Activated naive CD4-positive, alpha-beta T cell treated with anti-CD3 and anti-CD28 coated beads, Interleukin-2, amount 50 U/mL, for 24 hours (primary cell): ENCODE measurements around the gene SLC39A2.
"Not testable (repeated sequence)": the region's sequence is repeated elsewhere in the genome, so short reads cannot be mapped to it uniquely, and the experiment has no call there.

Source experiments
- H3K27ac Mint-ChIP-seq: one replicate; pipeline ENCODE4 v1.8.0; 2021; ENCODE audit warnings: mild to moderate bottlenecking, mixed read lengths
- H3K27me3 Mint-ChIP-seq: one replicate; pipeline ENCODE4 v1.8.0; 2021; ENCODE audit warnings: mixed read lengths
- H3K36me3 Mint-ChIP-seq: one replicate; pipeline ENCODE4 v1.8.0; 2021; ENCODE audit warnings: mixed read lengths
- H3K4me1 Mint-ChIP-seq: one replicate; pipeline ENCODE4 v1.8.0; 2021; ENCODE audit warnings: mixed read lengths
- H3K4me3 Mint-ChIP-seq: one replicate; pipeline ENCODE4 v1.8.0; 2021; ENCODE audit warnings: mild to moderate bottlenecking, mixed read lengths
- H3K9me3 Mint-ChIP-seq: one replicate; pipeline ENCODE4 v1.8.0; 2021; ENCODE audit warnings: mixed read lengths

Gene SLC39A2

DNA sequence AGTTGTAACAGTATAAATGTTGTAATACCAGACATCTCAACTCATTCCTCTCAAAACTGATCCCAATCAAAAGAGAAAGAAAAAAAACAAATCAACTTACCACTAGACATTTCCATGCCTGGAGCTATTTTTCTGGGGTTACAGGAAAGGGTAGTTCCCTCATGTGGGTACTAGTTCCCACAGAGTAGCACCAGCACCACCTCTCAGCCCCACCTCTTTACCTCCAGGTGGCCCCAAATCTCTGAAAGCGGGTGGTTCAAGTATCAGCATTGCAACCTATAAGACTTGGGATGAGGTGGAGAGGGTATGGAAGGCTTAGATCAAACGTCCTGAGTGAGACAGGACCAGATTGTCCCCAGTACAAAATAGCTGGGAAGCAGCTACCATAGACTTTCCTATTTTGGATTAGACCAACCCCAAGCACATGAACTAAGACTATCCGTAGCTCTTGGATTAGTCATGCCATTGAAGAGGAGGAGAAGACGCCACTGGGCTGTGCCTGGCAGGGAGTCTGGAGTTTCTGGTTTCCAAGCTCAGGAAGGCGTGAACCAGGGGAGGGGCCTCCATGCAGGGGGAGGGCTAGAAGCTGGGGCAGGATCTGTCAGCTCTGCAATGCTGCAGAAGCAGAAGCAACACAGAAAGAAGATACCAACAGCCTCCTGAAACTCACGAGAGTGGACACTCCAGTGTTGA, at the start of gene SLC39A2:
SLC39A2 (plus strand) TSS at position 620 of the 693 bp plus-strand sequence. CDS start 154 bp downstream, outside the sequence.
- Mint-ChIP-seq H3K27me3 (no peaks in the 10 kb centered on the region), H3K4me3 (no peak within 1 kb of the TSS), H3K9me3 (no peaks in the 10 kb centered on the region), H3K36me3 (peaks cover 15% of the 10 kb centered on the region), H3K4me1 (peaks cover 34% of the 10 kb centered on the region), H3K27ac (no peak within 1 kb of the TSS)

- not testable (repeated sequence) for H3K36me3 Mint-ChIP-seq, H3K27ac Mint-ChIP-seq, H3K4me3 Mint-ChIP-seq, H3K4me1 Mint-ChIP-seq, H3K27me3 Mint-ChIP-seq, H3K9me3 Mint-ChIP-seq
Observed at GRCh38 chr14:20954736-20955537, 44.2 kb upstream of the SLC39A2 start, which contains the start of gene RNASE2. TSS of gene RNASE2 (plus strand) at chr14:20955487. CDS start at chr14:20955772, 285 bp downstream.

DNA sequence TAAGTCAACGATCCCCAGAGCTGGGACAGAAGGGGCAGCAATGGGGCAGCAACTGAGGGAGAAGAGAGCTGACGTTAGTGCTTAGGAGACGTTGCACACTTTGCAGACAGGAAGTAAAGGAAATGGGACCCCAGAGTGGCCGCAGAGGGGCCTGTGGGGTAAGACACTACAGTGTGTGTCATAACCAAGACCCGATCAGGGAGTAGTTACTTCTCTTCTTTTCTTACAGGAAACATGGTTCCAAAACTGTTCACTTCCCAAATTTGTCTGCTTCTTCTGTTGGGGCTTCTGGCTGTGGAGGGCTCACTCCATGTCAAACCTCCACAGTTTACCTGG, 43.6 kb upstream of the SLC39A2 start:
- H3K4me1 Mint-ChIP-seq: peaks cover 13% of the 10 kb centered on the region
- H3K27ac Mint-ChIP-seq, H3K36me3 Mint-ChIP-seq, H3K9me3 Mint-ChIP-seq, H3K4me3 Mint-ChIP-seq, H3K27me3 Mint-ChIP-seq: not testable (repeated sequence)

DNA sequence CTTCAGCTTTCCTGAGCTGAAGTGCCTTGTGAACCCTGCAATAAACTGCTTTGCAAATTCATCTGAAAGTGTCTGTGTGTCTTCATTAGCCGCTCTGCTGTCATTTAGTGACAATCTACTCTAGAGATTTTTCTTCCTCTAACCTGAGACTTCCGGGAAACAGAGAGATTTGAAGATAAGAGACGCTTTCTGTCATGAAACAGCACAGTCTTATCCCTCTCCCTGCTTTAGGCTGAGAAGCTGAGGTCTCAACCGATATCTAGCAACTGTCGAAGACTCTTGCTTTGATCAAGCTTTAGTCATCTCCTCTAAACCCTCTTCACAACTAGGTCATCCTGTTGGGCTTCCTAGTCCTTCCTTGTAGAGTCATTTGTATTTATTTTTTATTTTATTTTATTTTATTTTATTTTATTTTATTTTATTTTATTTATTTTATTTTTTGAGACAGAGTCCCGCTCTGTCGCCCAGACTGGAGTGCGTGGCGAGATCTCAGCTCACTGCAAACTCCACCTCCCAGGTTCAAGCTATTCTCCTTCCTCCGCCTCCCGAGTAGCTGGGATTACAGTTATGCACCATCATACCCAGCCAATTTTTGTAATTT, 42.6 kb upstream of the SLC39A2 start:
- Mint-ChIP-seq H3K4me1 (peaks cover 20% of the 10 kb centered on the region), H3K36me3 (no peaks in the 10 kb centered on the region), H3K27ac (no peak overlapping the region), H3K27me3 (no peaks in the 10 kb centered on the region), H3K4me3 (no peak overlapping the region), H3K9me3 (no peaks in the 10 kb centered on the region)

GRCh38 chr14:20958946-20959345, 40.1 kb upstream of the SLC39A2 start:
- H3K36me3 Mint-ChIP-seq, H3K27me3 Mint-ChIP-seq, H3K27ac Mint-ChIP-seq, H3K9me3 Mint-ChIP-seq, H3K4me3 Mint-ChIP-seq: not testable (repeated sequence)
- peaks cover 24% of the 10 kb centered on the region for H3K4me1 Mint-ChIP-seq

DNA sequence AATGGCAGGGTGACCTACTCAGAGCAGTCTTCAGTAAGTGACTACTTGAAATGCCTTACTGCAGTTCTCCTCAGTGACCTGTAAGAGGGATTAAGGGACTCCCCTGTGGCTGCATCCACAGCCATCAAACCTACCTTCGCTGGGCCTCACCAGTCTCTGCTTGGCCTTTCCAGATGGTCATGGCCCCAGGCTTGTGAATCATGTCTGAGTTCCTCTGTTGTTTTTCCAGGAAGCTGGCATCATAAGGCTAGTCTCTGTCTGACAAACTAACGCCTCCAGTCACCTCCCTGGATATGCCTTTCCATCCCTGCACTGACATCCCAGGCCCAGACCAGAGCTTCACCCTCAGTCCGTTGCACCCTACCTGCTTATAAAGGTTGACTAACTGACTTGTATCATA, 29.8 kb upstream of the SLC39A2 start:
- H3K36me3 Mint-ChIP-seq: no peaks in the 10 kb centered on the region
- H3K27ac Mint-ChIP-seq: no peak overlapping the region
- no peak overlapping the region for H3K4me3 Mint-ChIP-seq
- peaks cover 12% of the 10 kb centered on the region for H3K4me1 Mint-ChIP-seq
- no peaks in the 10 kb centered on the region for H3K9me3 Mint-ChIP-seq
- peaks cover 14% of the 10 kb centered on the region for H3K27me3 Mint-ChIP-seq

GRCh38 chr14:20970647-20970982, 28.5 kb upstream of the SLC39A2 start:
- H3K9me3 Mint-ChIP-seq: no peaks in the 10 kb centered on the region
- peak overlapping the region; percentile 92 for H3K4me3 Mint-ChIP-seq
- no peaks in the 10 kb centered on the region for H3K36me3 Mint-ChIP-seq
- H3K27me3 Mint-ChIP-seq: peaks cover 10% of the 10 kb centered on the region
- H3K4me1 Mint-ChIP-seq: peaks cover 12% of the 10 kb centered on the region
- no peak overlapping the region for H3K27ac Mint-ChIP-seq

GRCh38 chr14:20970983-20971704, 27.9 kb upstream of the SLC39A2 start:
- no peaks in the 10 kb centered on the region for H3K9me3 Mint-ChIP-seq
- H3K27me3 Mint-ChIP-seq: peaks cover 10% of the 10 kb centered on the region
- no peaks in the 10 kb centered on the region for H3K36me3 Mint-ChIP-seq
- H3K4me1 Mint-ChIP-seq: peaks cover 12% of the 10 kb centered on the region
- H3K27ac Mint-ChIP-seq: no peak overlapping the region
- H3K4me3 Mint-ChIP-seq: peak overlapping the region; percentile 92

DNA sequence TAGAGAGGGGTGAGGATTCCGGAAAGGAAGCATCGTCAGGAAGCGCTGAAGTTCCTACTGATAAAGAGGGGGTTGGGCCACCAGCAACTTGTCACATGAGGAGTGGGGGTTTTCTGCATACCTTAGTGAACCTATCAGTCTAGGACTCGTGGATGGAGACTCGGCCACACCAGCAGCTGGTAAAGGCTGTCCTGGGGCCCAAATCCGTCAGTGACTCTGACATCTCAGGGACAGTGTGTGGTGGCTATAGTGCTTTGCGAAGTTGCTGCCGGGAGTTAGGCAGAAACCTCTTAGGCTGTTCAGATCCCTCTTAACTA, 27.4 kb upstream of the SLC39A2 start:
- Mint-ChIP-seq H3K4me1 (peaks cover 12% of the 10 kb centered on the region), H3K36me3 (no peaks in the 10 kb centered on the region), H3K9me3 (no peaks in the 10 kb centered on the region), H3K27ac (no peak overlapping the region), H3K4me3 (peak overlapping the region; percentile 92), H3K27me3 (peaks cover 10% of the 10 kb centered on the region)

DNA sequence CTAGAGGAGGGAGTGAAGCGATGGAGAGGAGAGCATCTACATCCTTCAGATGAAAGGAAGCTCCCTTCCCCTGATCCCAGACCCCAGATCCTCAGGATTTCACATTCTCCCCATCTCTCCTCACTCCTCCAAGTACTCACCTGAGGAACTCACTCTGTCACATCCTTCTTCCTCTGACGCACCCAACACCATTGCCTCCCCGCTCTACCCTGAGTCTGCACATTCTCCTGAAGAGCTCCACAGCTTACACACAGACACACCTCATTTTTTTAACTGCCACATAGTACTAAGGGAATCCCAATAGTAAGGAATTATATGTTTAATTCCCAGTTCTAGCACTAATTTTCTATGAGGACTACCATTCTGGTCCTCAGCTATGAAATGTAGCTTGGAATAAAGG, 25.6 kb upstream of the SLC39A2 start:
- Mint-ChIP-seq H3K4me3 (no peak overlapping the region), H3K4me1 (peaks cover 12% of the 10 kb centered on the region), H3K36me3 (no peaks in the 10 kb centered on the region), H3K27me3 (peaks cover 4% of the 10 kb centered on the region), H3K27ac (no peak overlapping the region), H3K9me3 (no peaks in the 10 kb centered on the region)

- no peaks in the 10 kb centered on the region for H3K36me3 Mint-ChIP-seq
Observed at GRCh38 chr14:20976291-20976690, 22.8 kb upstream of the SLC39A2 start.

DNA sequence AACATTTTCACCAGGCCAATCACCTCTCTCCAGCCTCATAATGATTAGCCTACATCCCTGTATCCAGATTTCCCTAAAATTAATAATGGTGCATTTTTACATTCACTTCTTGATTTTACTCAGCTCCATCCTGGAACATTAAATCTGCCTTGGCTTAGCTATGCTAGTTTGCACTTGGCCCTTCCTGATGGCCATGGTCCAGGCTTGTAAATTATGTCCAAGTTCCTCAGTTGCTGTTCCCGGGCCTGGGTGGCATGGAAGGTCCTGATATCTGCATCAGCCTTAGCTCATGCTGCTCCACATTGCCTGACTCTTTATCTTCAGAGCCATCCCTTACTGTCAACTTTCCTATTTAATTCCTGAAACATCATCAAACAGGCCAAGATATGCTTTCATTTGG, 20.4 kb upstream of the SLC39A2 start:
- peaks cover 5% of the 10 kb centered on the region for H3K27me3 Mint-ChIP-seq
- H3K9me3 Mint-ChIP-seq: no peaks in the 10 kb centered on the region
- H3K4me1 Mint-ChIP-seq: no peaks in the 10 kb centered on the region
- H3K27ac Mint-ChIP-seq: no peak overlapping the region
- H3K4me3 Mint-ChIP-seq: no peak overlapping the region
- H3K36me3 Mint-ChIP-seq: no peaks in the 10 kb centered on the region

More at GRCh38 chr14:20976291-20976690, 22.8 kb upstream of the SLC39A2 start:
- Mint-ChIP-seq H3K4me3 (no peak overlapping the region), H3K4me1 (peaks cover 4% of the 10 kb centered on the region), H3K9me3 (no peaks in the 10 kb centered on the region), H3K27me3 (peaks cover 8% of the 10 kb centered on the region), H3K27ac (no peak overlapping the region)

DNA sequence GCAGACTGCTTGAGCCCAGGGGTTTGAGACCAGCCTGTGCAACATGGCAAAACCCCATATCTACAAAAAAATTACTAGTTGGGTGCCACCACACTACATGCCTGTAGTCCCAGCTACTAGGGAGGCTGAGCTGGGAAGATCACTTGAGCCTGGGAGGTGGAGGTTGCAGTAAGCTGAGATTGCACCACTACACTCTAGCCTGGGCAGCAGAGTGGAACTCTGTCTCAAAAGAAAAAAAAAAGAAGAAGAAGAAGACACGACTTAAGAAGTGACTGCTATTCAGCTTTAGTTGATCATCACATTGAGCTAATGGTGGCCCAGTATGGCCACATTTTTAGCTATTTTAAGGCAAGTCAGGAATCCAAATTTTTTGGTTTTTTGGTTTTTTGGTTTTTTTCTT, 18.2 kb upstream of the SLC39A2 start:
- H3K36me3 Mint-ChIP-seq: no peaks in the 10 kb centered on the region
- peaks cover 7% of the 10 kb centered on the region for H3K27me3 Mint-ChIP-seq
- no peak overlapping the region for H3K27ac Mint-ChIP-seq
- no peaks in the 10 kb centered on the region for H3K9me3 Mint-ChIP-seq
- H3K4me3 Mint-ChIP-seq: no peak overlapping the region
- no peaks in the 10 kb centered on the region for H3K4me1 Mint-ChIP-seq

- no peaks in the 10 kb centered on the region for H3K4me1 Mint-ChIP-seq
- no peaks in the 10 kb centered on the region for H3K36me3 Mint-ChIP-seq
- peaks cover 7% of the 10 kb centered on the region for H3K27me3 Mint-ChIP-seq
- no peak overlapping the region for H3K4me3 Mint-ChIP-seq
- H3K27ac Mint-ChIP-seq: no peak overlapping the region
- no peaks in the 10 kb centered on the region for H3K9me3 Mint-ChIP-seq
Observed at GRCh38 chr14:20982646-20983369, 16.3 kb upstream of the SLC39A2 start.

DNA sequence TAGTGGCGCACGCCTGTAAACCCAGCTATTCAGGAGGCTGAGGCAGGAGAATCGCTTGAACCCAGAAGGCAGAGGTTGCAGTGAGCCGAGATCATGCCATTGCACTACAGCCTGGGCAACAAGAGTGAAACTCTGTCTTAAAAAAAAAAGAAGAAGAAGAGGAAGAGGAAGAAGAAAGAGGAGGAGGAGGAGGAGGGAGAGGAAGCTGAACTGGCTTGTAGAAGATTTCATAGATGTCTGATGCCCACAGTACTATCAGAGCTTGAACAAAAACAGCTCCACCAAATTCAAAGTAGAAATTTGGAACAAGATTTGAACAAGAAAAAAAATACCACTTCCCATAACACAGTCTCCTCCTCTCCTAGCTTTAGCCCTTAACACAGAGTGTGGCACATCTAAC, 13.4 kb upstream of the SLC39A2 start:
- H3K36me3 Mint-ChIP-seq, H3K27ac Mint-ChIP-seq, H3K4me3 Mint-ChIP-seq: not testable (repeated sequence)

More for the DNA sequence above, 13.4 kb upstream of the SLC39A2 start:
- peaks cover 13% of the 10 kb centered on the region for H3K4me1 Mint-ChIP-seq
- not testable (repeated sequence) for H3K9me3 Mint-ChIP-seq, H3K27me3 Mint-ChIP-seq
